A204.1 (cell line): ENCODE measurements around the gene PSMD6.
A peak's percentile ranks its signal among the peaks of the same experiment; 100 is the strongest.

ENCODE experiments used
- FAIRE-seq: peaks from 2 replicates; lab custom pipeline; 2012; peaks lifted over from hg19 to GRCh38; lab: Jason Lieb, UNC

PSMD6 gene

GRCh38 chr3:63976872-63977200 is 46.5 kb downstream of the PSMD6 start:
- FAIRE-seq = no peak

GRCh38 chr3:63976161-63976871 is 47.0 kb downstream of the PSMD6 start:
- no peak for FAIRE-seq

DNA sequence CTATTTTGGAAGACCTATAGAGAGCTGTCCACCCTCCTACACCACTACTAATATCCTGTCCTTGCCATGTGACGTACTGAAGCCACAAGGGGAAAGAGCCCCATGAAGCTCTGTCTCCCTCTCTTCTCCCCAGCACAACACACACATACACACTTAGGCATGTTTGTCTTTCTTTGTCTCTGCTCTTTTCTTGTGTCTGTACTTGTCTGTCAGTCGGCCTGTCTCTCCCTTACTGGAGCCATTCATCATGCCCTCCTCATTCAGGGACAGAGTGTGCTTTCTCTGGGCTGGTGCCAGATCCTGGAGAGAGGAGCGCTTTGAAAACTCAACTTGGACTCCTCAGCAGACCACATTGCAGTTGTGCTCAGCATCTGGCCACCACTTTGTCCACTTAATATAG is 47.6 kb downstream of the PSMD6 start:
- no peak for FAIRE-seq

- FAIRE-seq = no peak
Measured at GRCh38 chr3:63974451-63974850, 48.8 kb downstream of the PSMD6 start.

GRCh38 chr3:63973406-63973805 is 49.9 kb downstream of the PSMD6 start:
- FAIRE-seq = no peak

DNA sequence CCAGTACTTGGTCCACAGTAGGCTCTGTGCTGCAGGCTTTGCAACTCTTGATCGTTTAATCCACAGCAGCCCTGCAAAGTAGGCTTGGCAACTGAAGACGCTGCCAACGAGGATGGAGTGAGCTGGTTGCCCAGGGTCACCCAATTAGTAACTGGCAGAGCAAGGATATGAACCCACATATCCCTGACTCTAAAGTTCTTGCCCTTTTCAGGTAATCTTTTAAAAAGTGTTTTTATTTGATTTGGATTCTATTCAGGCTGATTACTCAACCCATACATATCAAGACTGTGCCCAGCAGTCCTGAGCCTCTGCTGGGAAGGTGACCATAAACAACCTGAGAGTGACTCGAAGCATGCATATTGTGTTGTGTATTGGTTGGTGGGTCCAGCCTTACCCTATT is 50.3 kb downstream of the PSMD6 start:
- FAIRE-seq = no peak

- no peak for FAIRE-seq
Measured at GRCh38 chr3:63972196-63972595, 51.1 kb downstream of the PSMD6 start.

DNA sequence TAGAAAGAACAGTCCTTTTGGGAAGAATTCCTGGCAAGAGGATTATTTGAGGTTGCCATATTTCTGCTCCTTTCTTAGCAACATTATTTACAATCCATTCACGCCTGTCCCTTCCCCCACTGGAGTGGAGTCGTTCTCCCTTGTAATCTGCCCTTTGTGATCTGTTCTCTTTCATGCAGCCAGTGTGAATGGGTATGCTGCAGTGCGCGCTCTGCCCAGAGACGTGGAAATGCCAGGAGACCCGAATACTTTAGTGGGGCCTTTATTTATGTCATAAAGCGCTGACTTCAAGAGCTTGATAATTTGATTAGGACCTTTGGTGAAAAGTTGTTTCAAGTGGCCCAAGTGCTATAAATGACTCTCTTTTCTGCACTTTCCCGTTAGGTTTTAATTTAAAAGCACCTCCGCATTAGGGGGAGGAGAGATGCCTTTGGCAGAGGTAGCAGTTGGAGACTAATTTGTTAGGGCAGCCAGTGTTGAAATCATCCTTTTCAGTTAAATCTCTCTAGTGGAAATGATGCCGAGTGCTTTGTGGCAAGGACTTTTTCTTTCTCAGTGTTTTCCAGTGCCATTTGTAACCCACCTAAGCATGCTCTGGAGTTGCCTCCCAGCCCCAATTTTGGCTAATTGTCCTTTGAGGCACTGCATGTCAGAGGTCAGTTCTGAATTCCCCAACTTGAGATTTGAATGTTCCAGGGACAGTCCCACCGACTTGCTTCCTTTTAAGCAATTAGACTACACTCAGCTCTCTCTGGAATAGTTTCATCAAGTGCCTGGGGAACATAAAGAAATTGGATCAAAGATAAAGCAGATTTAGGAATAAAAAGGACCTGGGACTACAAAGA is 52.4 kb downstream of the PSMD6 start:
- FAIRE-seq = no peak

DNA sequence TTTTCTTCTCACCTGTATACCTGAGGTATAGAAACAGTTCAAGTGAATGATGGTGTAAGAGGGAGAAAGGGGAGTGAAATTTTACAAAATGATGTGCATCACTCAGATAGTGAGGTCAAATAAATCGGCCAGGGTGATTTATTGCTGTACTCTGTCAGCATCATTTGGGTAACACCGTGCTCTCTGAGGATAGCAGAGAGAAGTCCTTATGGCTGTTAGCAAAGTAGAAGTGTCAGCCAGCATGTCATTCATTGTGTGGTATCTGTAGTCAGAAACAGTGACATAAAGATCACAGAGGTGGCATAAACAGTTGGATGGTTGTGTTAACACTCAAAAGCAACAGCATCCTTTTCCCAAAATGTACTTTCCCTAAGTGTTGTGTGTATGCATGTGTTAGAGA is 53.4 kb downstream of the PSMD6 start:
- no peak for FAIRE-seq

DNA sequence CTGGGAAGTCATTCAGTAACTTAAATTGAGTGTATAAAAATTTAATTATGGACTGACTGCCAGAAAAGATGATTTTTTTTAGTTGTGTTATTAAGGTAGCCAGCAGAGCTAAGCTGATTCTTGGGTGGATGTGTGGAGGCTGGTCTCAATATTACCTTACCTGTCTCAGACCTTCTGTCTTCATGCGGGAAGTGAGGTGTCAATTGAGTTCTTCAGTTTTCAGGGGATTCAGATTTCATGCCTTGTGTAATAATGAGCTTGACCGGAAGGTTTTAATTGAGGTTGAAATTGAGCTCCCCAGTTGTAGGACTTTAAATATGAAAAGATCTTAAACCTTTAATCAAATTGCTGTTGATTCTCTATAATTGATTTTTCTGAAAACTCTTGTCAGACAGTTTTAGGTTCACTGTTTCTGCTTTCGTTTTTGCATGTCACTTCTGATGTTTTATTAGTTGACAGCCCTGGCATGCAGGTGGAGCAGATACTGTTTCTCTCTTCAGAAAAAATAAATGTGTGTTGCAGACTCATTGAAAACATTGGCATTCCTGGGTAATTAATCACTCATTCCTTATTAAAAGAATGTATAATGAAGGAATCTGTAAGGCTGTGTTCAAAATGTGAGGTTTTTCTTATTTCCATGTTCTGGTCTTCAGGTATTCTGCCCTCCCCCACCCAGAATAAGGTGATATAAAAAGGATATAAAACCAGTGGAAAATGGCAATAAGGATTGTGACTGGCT is 54.5 kb downstream of the PSMD6 start:
- FAIRE-seq = no peak

GRCh38 chr3:63967675-63968611 is 55.4 kb downstream of the PSMD6 start:
- no peak for FAIRE-seq

GRCh38 chr3:63966871-63967270 is 56.4 kb downstream of the PSMD6 start:
- FAIRE-seq = no peak

DNA sequence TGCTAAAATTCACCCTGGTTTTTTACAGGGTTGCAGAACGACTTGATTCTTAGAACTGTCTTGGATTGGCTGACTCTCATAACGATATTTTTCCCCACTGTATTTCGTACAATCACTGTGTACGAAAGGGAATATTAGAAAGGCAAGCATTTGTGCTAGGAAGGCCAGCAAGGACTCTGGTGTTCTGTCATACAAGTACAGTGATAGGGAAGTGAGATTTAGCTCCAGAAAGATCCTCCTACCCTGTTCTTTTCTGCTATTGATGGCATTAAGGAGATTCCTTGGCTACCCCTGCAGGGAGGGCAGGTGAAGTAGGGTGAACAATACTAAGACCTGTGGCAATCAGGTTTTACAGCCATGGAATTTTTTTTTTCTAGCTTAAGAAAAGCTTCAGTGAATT is 57.3 kb downstream of the PSMD6 start:
- FAIRE-seq = no peak

GRCh38 chr3:63964681-63965485 is 58.4 kb downstream of the PSMD6 start:
- no peak for FAIRE-seq

DNA sequence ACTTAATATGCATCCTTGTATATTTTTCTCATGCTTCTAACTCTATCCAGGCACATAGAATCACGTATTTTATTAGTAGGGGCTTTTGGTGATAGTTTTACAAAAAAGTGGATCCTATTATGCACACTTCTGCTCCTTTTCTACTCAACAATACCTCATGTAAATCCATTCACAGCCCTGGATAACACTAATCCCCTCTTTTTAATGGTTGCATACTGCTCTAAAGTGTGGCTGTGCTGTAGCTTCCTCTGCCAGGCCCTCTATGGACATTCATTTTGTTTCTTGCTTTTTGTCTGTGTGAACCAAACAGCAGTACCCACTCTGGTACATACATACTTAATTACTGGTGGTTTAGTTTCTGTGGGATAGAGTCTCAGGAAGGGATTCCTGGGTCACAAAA is 59.8 kb downstream of the PSMD6 start:
- no peak for FAIRE-seq

- peak; percentile 87 for FAIRE-seq
Measured at GRCh38 chr3:63961891-63962290, 61.4 kb downstream of the PSMD6 start.
